A549 treated with CpdA at 1 μM for 4 hours (cell line): ENCODE data around the gene TMEM63B. TPM values are rescaled to one million over a fixed set of nuclear protein-coding genes. Genes with fewer than 3 reads are reported as not detected.

Source experiments
- total RNA-seq: library from RNA; stranded (reverse); fragments of 200-300 nt; extraction: Qiagen RNA extraction; gene quantifications from 5 replicates; pipeline ENCODE4 v1.2.3, GENCODE V29; 2022; ENCODE audit warnings: low read depth

Gene TMEM63B
- 11.3 to 17.8 TPM (median 16.3 TPM) in 5 replicates for total RNA-seq

DNA sequence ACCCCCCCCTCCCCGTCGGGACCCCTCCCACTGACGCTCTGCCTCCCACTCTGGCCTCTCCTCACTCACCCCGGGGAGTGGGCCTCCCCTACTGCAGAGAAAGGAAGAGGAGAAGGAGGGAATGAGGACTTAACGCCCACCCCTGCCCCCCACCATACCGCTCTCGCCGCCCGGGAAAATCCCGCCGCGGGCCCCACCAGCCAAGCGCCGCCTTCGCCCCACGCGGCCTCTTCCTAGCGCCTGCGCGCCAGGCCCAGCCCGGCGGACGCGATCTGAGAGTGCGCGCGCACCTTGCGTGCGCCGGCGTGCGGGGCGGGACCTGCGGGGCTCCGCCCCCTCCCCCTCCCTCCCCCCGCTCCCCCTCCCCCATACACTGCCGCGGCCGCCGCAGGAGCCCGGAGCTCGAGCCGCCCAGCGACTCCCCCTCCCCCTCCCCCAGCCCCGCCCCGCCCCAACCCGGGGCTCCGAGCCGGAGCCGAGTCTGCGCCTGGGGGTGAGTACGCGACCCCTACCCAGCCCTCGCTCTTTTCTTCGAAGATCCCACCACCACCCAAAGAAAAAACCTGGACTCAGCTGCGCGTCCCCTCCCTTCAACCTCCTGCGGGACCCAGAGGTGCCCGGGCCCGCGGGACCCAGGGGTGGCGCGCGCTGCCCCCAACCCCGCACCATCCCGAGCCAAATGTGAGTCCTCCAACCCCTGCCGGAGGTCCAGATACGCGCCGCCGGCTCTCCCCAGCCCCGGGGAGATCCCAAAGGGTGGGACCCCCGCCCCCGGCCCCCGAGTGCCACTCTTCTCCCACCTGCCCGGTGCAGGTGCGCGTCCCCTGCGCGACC is at the start of gene TMEM63B, which contains the start of gene MRPL14:
Gene TMEM63B (plus strand): TSS at position 369 of the 834 bp plus-strand sequence. CDS start 7,031 bp downstream, outside the sequence.
Gene MRPL14 (minus strand): TSS at position 267 of the 834 bp plus-strand sequence. CDS start 10,841 bp downstream, outside the sequence.

DNA sequence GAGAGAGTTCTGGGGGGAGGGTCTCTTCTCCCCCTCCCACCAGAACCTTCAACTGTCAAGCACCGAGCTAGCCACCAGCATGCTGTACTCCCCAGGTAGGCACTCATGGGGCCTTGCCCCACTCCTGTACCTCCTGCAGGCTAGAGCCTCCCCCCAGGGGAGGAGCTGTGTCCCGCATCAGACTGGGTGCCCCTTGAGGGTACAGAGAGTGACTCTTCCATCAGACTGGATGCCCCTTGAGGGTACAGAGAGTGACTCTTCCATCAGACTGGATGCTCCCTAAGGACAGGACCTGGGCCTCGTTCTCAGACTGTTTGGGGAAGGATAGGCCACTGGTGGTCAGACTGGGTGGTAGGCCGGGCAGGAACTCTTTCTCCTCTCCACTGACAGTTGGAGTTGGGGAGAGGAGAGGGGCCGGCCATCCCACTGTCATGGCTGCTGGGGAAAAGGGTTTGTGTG is 31.4 kb downstream of the TMEM63B start, which contains the start of gene CAPN11:
Gene CAPN11 (plus strand): TSS at position 51 of the 459 bp plus-strand sequence. CDS start 29 bp downstream, at position 80.

Other genes with a start within 250 kb of the TMEM63B start
- gene MRPL14, start 102 bp upstream of the TMEM63B start, total RNA-seq: 59.3 to 80.7 TPM (median 74.3 TPM) in 5 replicates
- not detected in 5 replicates for gene CAPN11, start 31.3 kb downstream of the TMEM63B start, total RNA-seq
- not detected in 5 replicates for gene MYMX, start 89.4 kb downstream of the TMEM63B start, total RNA-seq
- 41.4 to 55.8 TPM (median 55.0 TPM) in 5 replicates for gene SLC29A1, start 96.0 kb downstream of the TMEM63B start, total RNA-seq
- 1,269 to 1,470 TPM (median 1,299 TPM) in 5 replicates for gene HSP90AB1, start 119.5 kb downstream of the TMEM63B start, total RNA-seq
- gene SLC35B2, start 130.0 kb downstream of the TMEM63B start, total RNA-seq: 46.4 to 66.2 TPM (median 65.3 TPM) in 5 replicates
- gene NFKBIE, start 138.0 kb downstream of the TMEM63B start, total RNA-seq: 11.8 to 16.4 TPM (median 14.8 TPM) in 5 replicates
- gene TMEM151B, start 142.9 kb downstream of the TMEM63B start, total RNA-seq: 0.01 to 0.04 TPM in 2 of 5 replicates, not detected in the others
- 6.1 to 9.2 TPM (median 6.9 TPM) in 5 replicates for gene AARS2, start 185.8 kb downstream of the TMEM63B start, total RNA-seq
- gene SPATS1, start 215.1 kb downstream of the TMEM63B start, total RNA-seq: not detected in 5 replicates